SK-N-SH treated with all-trans-retinoic acid at 6 μM for 48 hours (cell line): ENCODE data around the gene AEBP1.

ENCODE experiments used
- ATAC-seq: fragments of 200-7000 bp; cut with Tn5 transposase; 3 replicates; pipeline ENCODE4 v1.9.1; 2020; ENCODE audit warnings: mild to moderate bottlenecking, moderate library complexity
- ARNTL ChIP-seq: fragments of 450-650 bp; formaldehyde crosslinking; IDR thresholded peaks from 2 replicates; pipeline ENCODE4 v1.5.0; 2020; ENCODE audit warnings: low read depth, mild to moderate bottlenecking, moderate library complexity, borderline replicate concordance
- CSDC2 ChIP-seq: fragments of 250-450 bp; sonication (Bioruptor Pico); IDR thresholded peaks from 2 replicates; pipeline ENCODE4 v1.5.0; 2020; ENCODE audit warnings: mild to moderate bottlenecking, moderate library complexity
- CSRNP3 ChIP-seq: fragments of 250-450 bp; sonication (Bioruptor Pico); IDR thresholded peaks from 2 replicates; pipeline ENCODE4 v1.5.1; 2021; ENCODE audit warnings: mild to moderate bottlenecking, moderate library complexity
- ESRRG ChIP-seq: fragments of 250-450 bp; sonication (Bioruptor Pico); IDR thresholded peaks from 2 replicates; pipeline ENCODE4 v1.6.1; 2021; ENCODE audit warnings: mild to moderate bottlenecking
- GLIS3 ChIP-seq: fragments of 250-450 bp; sonication (Bioruptor Pico); IDR thresholded peaks from 2 replicates; pipeline ENCODE4 v1.5.0; 2020; ENCODE audit warnings: mild to moderate bottlenecking, moderate library complexity
- ISL1 ChIP-seq: fragments of 250-450 bp; sonication (Bioruptor Pico); IDR thresholded peaks from 2 replicates; pipeline ENCODE4 v2.1.2; 2022; ENCODE audit warnings: mild to moderate bottlenecking, moderate library complexity
- PPARA ChIP-seq: fragments of 250-450 bp; sonication (Bioruptor Pico); IDR thresholded peaks from 2 replicates; pipeline ENCODE4 v1.5.0; 2020; ENCODE audit warnings: mild to moderate bottlenecking, borderline replicate concordance
- SNAI2 ChIP-seq: fragments of 250-450 bp; sonication (Bioruptor Pico); IDR thresholded peaks from 2 replicates; pipeline ENCODE4 v1.5.0; 2020; ENCODE audit warnings: mild to moderate bottlenecking, moderate library complexity
- TCF4 ChIP-seq: fragments of 250-450 bp; sonication (Bioruptor Pico); IDR thresholded peaks from 2 replicates; pipeline ENCODE4 v1.8.0; 2021; ENCODE audit warnings: mild to moderate bottlenecking, moderate library complexity, borderline replicate concordance
- TOX ChIP-seq: fragments of 250-450 bp; sonication (Bioruptor Pico); IDR thresholded peaks from 2 replicates; pipeline ENCODE4 v1.8.0; 2021; ENCODE audit warnings: mild to moderate bottlenecking, moderate library complexity, borderline replicate concordance
- ZFP3 ChIP-seq: fragments of 250-450 bp; sonication (Bioruptor Pico); IDR thresholded peaks from 2 replicates; pipeline ENCODE4 v1.5.0; 2020; ENCODE audit warnings: mild to moderate bottlenecking, moderate library complexity
- ZFP30 ChIP-seq: fragments of 450-650 bp; formaldehyde crosslinking; IDR thresholded peaks from 2 replicates; pipeline ENCODE4 v1.5.0; 2022; ENCODE audit warnings: mild to moderate bottlenecking, moderate library complexity
- ZNF565 ChIP-seq: fragments of 450-650 bp; formaldehyde crosslinking; conservative IDR thresholded peaks from 2 replicates; pipeline ENCODE4 v1.5.0; 2020; ENCODE audit warnings: low read depth, mild to moderate bottlenecking, moderate library complexity
- ZNF70 ChIP-seq: fragments of 450-650 bp; formaldehyde crosslinking; IDR thresholded peaks from 2 replicates; pipeline ENCODE4 v1.5.0; 2020; ENCODE audit warnings: mild to moderate bottlenecking, moderate library complexity
- ZNF8 ChIP-seq: fragments of 450-650 bp; formaldehyde crosslinking; IDR thresholded peaks from 2 replicates; pipeline ENCODE4 v1.5.0; 2020; ENCODE audit warnings: mild to moderate bottlenecking, moderate library complexity
- TF ChIP-seq, protein P1 (sequence below): fragments of 250-450 bp; sonication (Bioruptor Pico); IDR thresholded peaks from 2 replicates; pipeline ENCODE4 v1.5.0; 2020; ENCODE audit warnings: mild to moderate bottlenecking, moderate library complexity
- TF ChIP-seq, protein P2 (sequence below): fragments of 250-450 bp; sonication (Bioruptor Pico); IDR thresholded peaks from 2 replicates; pipeline ENCODE4 v1.5.1; 2020; ENCODE audit warnings: low read depth, mild to moderate bottlenecking, moderate library complexity
- TF ChIP-seq, protein P3 (sequence below): fragments of 250-450 bp; sonication (Bioruptor Pico); IDR thresholded peaks from 2 replicates; pipeline ENCODE4 v1.8.0; 2021; ENCODE audit warnings: low read depth, mild to moderate bottlenecking, moderate library complexity, borderline replicate concordance

The AEBP1 gene

GRCh38 chr7:44147026-44147991 is 43.2 kb downstream of the AEBP1 start:
- no peak for ATAC-seq
- TF ChIP-seq GLIS3 (CRISPR knock-in tag) (no peak), ZNF8 (CRISPR knock-in tag) (no peak), CSDC2 (CRISPR knock-in tag) (no peak)
- TF ChIP-seq, protein P1, sequence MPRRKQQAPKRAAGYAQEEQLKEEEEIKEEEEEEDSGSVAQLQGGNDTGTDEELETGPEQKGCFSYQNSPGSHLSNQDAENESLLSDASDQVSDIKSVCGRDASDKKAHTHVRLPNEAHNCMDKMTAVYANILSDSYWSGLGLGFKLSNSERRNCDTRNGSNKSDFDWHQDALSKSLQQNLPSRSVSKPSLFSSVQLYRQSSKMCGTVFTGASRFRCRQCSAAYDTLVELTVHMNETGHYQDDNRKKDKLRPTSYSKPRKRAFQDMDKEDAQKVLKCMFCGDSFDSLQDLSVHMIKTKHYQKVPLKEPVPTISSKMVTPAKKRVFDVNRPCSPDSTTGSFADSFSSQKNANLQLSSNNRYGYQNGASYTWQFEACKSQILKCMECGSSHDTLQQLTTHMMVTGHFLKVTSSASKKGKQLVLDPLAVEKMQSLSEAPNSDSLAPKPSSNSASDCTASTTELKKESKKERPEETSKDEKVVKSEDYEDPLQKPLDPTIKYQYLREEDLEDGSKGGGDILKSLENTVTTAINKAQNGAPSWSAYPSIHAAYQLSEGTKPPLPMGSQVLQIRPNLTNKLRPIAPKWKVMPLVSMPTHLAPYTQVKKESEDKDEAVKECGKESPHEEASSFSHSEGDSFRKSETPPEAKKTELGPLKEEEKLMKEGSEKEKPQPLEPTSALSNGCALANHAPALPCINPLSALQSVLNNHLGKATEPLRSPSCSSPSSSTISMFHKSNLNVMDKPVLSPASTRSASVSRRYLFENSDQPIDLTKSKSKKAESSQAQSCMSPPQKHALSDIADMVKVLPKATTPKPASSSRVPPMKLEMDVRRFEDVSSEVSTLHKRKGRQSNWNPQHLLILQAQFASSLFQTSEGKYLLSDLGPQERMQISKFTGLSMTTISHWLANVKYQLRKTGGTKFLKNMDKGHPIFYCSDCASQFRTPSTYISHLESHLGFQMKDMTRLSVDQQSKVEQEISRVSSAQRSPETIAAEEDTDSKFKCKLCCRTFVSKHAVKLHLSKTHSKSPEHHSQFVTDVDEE: no peak

- ATAC-seq: no peak
Measured at GRCh38 chr7:44148166-44148565, 44.0 kb downstream of the AEBP1 start.

DNA sequence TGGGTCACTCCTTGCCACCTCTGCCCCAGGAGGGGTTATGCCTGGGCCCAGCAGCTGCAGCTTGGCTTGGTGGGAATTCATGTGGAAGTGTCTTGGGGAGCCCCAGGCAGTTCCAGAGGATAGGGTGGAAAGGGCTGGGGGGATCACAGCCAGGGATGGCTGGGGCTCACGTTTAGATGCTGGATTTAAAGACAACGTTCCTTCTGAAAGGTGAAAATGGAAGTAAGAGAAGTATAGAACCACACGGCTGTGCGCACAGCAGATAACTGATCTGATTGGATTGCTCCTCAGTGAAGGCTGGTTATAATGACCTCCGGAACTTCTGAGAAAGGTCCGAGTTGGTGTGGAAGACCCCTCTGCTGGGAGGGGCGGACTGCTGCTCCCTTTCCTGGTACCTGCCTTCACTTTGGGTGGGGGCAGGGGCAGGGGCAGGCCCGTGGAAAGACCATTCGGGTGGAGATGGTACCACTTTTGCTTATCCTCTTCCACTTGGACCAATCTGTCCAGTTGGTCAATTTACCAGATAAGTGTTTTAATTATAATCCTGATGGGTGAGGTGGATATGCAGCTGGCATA is 44.9 kb downstream of the AEBP1 start:
- TF ChIP-seq ZNF8 (CRISPR knock-in tag): no peak
- TF ChIP-seq ARNTL (CRISPR knock-in tag): no peak
- TF ChIP-seq CSDC2 (CRISPR knock-in tag): no peak
- no peak for TF ChIP-seq ISL1 (CRISPR knock-in tag)
- TF ChIP-seq TOX: no peak
- TF ChIP-seq ZNF70 (CRISPR knock-in tag): no peak
- TF ChIP-seq SNAI2 (CRISPR knock-in tag): no peak
- TF ChIP-seq PPARA (CRISPR knock-in tag): no peak
- ATAC-seq: no peak

More at GRCh38 chr7:44148166-44148565, 44.0 kb downstream of the AEBP1 start:
- TF ChIP-seq CSDC2 (CRISPR knock-in tag): no peak
- no peak for TF ChIP-seq ISL1 (CRISPR knock-in tag)
- no peak for TF ChIP-seq ARNTL (CRISPR knock-in tag)
- TF ChIP-seq, protein P2, sequence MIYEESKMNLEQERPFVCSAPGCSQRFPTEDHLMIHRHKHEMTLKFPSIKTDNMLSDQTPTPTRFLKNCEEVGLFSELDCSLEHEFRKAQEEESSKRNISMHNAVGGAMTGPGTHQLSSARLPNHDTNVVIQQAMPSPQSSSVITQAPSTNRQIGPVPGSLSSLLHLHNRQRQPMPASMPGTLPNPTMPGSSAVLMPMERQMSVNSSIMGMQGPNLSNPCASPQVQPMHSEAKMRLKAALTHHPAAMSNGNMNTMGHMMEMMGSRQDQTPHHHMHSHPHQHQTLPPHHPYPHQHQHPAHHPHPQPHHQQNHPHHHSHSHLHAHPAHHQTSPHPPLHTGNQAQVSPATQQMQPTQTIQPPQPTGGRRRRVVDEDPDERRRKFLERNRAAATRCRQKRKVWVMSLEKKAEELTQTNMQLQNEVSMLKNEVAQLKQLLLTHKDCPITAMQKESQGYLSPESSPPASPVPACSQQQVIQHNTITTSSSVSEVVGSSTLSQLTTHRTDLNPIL (CRISPR knock-in tag): no peak
- TF ChIP-seq TCF4 (CRISPR knock-in tag): no peak
- no peak for TF ChIP-seq ZFP3 (CRISPR knock-in tag)
- TF ChIP-seq SNAI2 (CRISPR knock-in tag): no peak
- TF ChIP-seq CSRNP3 (CRISPR knock-in tag): no peak

DNA sequence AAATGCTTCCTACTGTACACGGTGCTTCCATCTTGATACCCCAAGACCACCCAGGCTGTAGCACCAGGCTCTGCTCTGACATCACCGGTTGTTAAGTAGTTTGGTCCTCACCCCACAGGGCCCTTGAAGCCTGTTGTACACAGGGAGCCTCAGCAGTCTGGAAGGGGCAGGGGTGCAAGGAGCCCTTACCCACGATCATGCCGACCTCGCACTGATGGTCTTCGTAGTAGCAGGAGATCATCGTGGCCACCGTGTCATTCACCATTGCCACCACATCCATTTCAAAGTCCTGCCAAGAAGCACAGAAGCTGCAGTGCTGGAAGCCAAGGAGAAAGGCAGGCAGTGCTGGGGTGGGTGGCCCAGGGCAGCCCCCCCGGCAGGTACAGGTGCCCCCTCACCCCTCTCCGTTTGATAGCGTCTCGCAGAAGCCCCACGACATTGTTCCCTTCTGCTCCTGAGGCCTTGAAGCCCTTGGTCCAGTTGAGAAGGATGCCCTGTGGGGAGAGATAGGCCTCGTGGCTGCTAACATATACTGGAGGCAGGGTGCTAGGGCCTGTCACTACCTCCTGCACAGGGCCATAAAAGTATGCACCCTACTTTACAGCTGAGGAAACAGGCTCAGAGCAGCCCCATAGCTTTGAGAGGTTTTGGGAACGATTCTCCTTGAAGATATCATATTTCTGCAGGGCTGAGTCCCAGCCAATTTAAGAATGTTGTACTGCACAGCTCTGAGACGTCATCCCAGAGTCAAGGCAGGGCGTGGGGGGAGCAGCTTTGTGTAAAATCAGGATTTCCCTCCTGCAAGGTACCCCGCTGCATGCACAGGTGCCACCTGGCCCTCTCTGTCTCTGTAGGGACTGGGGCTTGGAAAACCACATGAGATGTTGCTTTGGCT is 45.7 kb downstream of the AEBP1 start:
- TF ChIP-seq ZNF565 (CRISPR knock-in tag) (no peak), ZNF8 (CRISPR knock-in tag) (no peak), CSDC2 (CRISPR knock-in tag) (no peak), ZFP30 (CRISPR knock-in tag) (no peak), ESRRG (CRISPR knock-in tag) (no peak), CSRNP3 (CRISPR knock-in tag) (no peak), ISL1 (CRISPR knock-in tag) (no peak)
- TF ChIP-seq, protein P3, sequence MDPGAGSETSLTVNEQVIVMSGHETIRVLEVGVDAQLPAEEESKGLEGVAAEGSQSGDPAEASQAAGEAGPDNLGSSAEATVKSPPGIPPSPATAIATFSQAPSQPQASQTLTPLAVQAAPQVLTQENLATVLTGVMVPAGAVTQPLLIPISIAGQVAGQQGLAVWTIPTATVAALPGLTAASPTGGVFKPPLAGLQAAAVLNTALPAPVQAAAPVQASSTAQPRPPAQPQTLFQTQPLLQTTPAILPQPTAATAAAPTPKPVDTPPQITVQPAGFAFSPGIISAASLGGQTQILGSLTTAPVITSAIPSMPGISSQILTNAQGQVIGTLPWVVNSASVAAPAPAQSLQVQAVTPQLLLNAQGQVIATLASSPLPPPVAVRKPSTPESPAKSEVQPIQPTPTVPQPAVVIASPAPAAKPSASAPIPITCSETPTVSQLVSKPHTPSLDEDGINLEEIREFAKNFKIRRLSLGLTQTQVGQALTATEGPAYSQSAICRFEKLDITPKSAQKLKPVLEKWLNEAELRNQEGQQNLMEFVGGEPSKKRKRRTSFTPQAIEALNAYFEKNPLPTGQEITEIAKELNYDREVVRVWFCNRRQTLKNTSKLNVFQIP: no peak
- TF ChIP-seq, protein P1: no peak
- TF ChIP-seq, all 23 proteins: peak for 0
- ATAC-seq: no peak
